Omental fat pad (tissue), 4 donors: ENCODE results near the gene FAM50A. TPM values are rescaled to one million over a fixed set of nuclear protein-coding genes. Genes with fewer than 3 reads are reported as not detected.
"Not testable (repeated sequence)": the region's sequence is repeated elsewhere in the genome, so short reads cannot be mapped to it uniquely, and the experiment has no call there.

Source experiments
- ATAC-seq: fragments of 150-250 bp; one replicate; pipeline ENCODE4 v1.9.1; 2016; ENCODE audit warnings: mild to moderate bottlenecking, moderate library complexity; ENCODE audit not compliant: low FRiP score
- DNase-seq: peaks from one replicate; pipeline ENCODE4 v3.0.0-alpha.2; 2019; ENCODE audit warnings: low spot score
- small RNA-seq: library from RNA; depleted of rRNA; stranded (forward); fragments of <200 nt; gene quantifications from one replicate; pipeline ENCODE3, GENCODE V24; 2016
- total RNA-seq, 4 donors: library from RNA; depleted of rRNA; stranded (reverse); fragments of >200 nt; gene quantifications; one replicate each; pipeline ENCODE4 v1.1.0, GENCODE V29; 2016
- TF ChIP-seq, protein P1 (sequence below), 3 donors: fragments of 450-650 bp; IDR thresholded peaks; one replicate each; pipeline ENCODE4 v1.5.1; 2016 to 2017; ENCODE audit warnings: antibody characterized with exemption in 3 of 3, mild to moderate bottlenecking in 3 of 3, moderate library complexity in 2 of 3

FAM50A gene
- total RNA-seq, 4 donors from 2014 or later: 49.2 to 83.2 (median 74.9) TPM

DNA sequence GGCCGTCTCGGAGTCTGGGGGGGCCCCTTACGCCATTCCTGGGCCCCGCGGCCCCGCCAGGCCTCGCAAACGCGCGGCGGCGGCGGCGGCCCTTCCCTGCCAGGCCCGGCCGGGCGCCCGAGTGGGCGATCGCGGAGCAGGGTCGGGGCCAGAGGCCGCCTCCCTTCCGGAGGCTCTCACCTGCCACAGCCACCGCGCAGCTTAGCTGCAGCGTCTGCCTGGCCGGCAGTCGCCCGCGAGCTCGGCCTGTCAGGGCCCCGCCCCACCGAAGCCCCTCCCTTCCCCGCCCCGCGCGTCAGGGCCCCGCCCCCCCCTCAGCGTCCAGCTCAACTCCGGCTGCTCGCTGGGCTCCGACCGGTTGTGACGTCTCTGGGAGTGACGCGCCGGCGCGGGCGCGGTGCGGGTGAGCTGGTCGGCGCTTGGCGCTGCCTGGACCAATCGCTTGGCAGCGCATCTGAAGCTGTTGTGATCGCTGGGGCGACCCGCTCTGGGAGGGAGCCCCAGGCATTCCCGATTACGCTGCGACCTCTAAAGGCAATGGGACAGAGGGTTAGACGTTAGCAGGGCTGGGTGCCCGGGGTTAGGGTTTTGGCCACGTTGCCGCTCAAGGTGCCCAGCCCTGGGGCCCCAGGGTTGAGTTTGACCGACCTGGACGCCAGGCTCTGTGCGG is 46.6 kb downstream of the FAM50A start, which contains the start of gene SLC10A3:
TSS of gene SLC10A3 (minus strand) at position 216 of the 670 bp plus-strand sequence. CDS start 1,689 bp downstream, outside the sequence.
- ATAC-seq (peak; percentile 85), DNase-seq (peak; percentile 45)
- TF ChIP-seq, protein P1, sequence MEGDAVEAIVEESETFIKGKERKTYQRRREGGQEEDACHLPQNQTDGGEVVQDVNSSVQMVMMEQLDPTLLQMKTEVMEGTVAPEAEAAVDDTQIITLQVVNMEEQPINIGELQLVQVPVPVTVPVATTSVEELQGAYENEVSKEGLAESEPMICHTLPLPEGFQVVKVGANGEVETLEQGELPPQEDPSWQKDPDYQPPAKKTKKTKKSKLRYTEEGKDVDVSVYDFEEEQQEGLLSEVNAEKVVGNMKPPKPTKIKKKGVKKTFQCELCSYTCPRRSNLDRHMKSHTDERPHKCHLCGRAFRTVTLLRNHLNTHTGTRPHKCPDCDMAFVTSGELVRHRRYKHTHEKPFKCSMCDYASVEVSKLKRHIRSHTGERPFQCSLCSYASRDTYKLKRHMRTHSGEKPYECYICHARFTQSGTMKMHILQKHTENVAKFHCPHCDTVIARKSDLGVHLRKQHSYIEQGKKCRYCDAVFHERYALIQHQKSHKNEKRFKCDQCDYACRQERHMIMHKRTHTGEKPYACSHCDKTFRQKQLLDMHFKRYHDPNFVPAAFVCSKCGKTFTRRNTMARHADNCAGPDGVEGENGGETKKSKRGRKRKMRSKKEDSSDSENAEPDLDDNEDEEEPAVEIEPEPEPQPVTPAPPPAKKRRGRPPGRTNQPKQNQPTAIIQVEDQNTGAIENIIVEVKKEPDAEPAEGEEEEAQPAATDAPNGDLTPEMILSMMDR (IDR thresholded peaks at IDR 0.05): no peak

DNA sequence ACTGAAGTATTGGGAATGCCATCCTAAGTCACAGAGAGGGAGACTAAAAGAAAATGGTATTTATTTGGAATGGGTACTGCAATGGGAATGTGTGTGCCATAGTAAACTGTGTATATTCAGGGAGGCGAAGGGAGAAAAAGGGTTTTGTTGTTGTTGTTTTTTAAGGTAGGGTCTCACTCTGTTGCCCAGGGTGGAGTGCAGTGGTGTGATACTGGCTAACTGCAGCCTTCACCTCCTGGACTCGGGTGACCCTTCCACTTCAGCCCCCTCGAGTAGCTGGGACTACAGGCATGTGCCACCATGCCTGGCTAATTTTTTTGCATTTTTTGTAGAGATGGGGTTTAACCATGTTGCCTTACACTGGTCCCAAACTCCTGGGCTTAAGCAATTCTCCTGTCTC is 50.8 kb downstream of the FAM50A start:
- ATAC-seq (no peak), DNase-seq (no peak)
- TF ChIP-seq, protein P1 (IDR thresholded peaks at IDR 0.05): no peak

DNA sequence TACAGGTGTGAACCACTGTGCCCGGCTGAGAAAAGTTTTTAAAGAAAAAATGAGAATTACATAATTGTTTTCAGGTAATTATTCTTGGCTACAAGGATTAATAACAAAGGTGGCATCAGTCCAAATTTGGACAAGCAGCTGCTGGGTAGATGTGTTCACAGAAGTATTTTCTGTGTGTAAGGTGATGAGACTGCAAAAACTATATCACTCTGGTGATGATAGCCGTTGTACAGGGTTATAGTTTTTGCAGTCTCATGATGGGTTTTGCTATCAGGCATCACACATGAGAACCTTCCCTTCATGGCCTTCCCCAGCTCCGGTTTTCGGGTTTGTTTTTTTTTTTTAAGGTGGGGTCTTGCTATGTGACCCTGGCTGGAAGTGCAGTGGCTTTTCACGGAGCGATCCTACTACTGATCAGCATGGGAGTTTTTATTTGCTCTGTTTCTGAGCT is 51.6 kb downstream of the FAM50A start:
- TF ChIP-seq, protein P1 (IDR thresholded peaks at IDR 0.05): no peak
- ATAC-seq (no peak), DNase-seq (no peak)

DNA sequence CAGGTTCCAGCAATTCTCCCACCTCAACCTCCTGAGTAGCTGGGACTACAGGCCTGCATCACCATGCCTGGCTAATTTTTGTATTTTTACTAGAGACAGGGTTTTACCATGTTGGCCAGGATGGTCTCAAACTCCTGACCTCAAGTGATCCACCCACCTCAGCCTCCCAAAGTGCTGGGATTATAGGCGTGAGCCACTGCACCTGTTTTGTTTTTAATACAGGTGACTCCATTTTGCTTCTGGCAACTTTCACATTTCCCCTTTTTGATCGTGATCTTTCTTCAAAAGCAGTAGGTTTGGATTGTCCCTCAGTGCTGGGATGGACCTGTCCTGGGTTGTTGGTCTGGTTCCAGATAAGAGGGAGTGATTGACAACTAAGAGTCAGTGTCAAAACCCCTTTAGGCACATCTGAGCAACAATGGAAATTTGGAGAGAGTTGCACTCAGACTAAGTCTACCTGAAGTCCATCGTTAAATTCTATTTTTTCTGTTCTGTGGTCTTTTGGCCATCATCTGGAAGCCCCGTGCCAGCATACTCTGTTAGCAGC is 52.7 kb downstream of the FAM50A start:
- not testable (repeated sequence) for DNase-seq, ATAC-seq

Small RNA genes lying within 50 kb of the gene (small RNA-seq; reads per million reads assigned to genes)
- gene MIR6858: 0.90 reads per million
- not detected for gene RN7SL697P
- not detected for gene SNORA70

Other genes with a start within 250 kb of the FAM50A start
- gene OPN1MW2, start 224.4 kb upstream of the FAM50A start, total RNA-seq: not detected
- gene OPN1MW3, start 186.6 kb upstream of the FAM50A start, total RNA-seq: not detected
- not detected for gene TEX28, start 149.0 kb upstream of the FAM50A start, total RNA-seq
- gene TKTL1, start 148.3 kb upstream of the FAM50A start, total RNA-seq: under 1 TPM in 2 of 4 donors, not detected in 2; 0.38 to 0.48 TPM
- 1,000 to 10,000 TPM in 1 of 4 donors, 100 to 1,000 TPM in 3; 496 to 1,133 (median 729) TPM for gene FLNA, start 69.5 kb upstream of the FAM50A start, total RNA-seq
- 10 to 100 TPM; 25.7 to 61.8 (median 53.2) TPM for gene EMD, start 64.8 kb upstream of the FAM50A start, total RNA-seq
- gene RPL10, start 45.8 kb upstream of the FAM50A start, total RNA-seq: 1,000 to 10,000 TPM; 6,220 to 8,957 (median 7,673) TPM
- gene DNASE1L1, start 34.9 kb upstream of the FAM50A start, total RNA-seq: 10 to 100 TPM; 33.4 to 47.3 (median 38.8) TPM
- gene TAFAZZIN, start 32.6 kb upstream of the FAM50A start, total RNA-seq: 10 to 100 TPM; 20.8 to 76.3 (median 33.1) TPM
- 10 to 100 TPM; 23.8 to 51.8 (median 37.2) TPM for gene ATP6AP1, start 15.5 kb upstream of the FAM50A start, total RNA-seq
- gene GDI1, start 7.0 kb upstream of the FAM50A start, total RNA-seq: 100 to 1,000 TPM in 2 of 4 donors, 10 to 100 TPM in 2; 75.3 to 119 (median 96.9) TPM
- 10 to 100 TPM in 2 of 4 donors, 1 to 10 TPM in 2; 9.7 to 16.9 (median 11.3) TPM for gene PLXNA3, start 14.1 kb downstream of the FAM50A start, total RNA-seq
- 10 to 100 TPM; 12.0 to 26.6 (median 19.7) TPM for gene LAGE3, start 35.1 kb downstream of the FAM50A start, total RNA-seq
- 10 to 100 TPM; 21.3 to 43.0 (median 34.0) TPM for gene UBL4A, start 42.5 kb downstream of the FAM50A start, total RNA-seq
- gene SLC10A3, start 46.5 kb downstream of the FAM50A start, total RNA-seq: 10 to 100 TPM; 22.9 to 29.7 (median 26.9) TPM
- gene FAM3A, start 72.1 kb downstream of the FAM50A start, total RNA-seq: 10 to 100 TPM; 27.7 to 58.3 (median 34.7) TPM
- 10 to 100 TPM; 42.1 to 76.7 (median 58.5) TPM for gene G6PD, start 102.7 kb downstream of the FAM50A start, total RNA-seq
- 10 to 100 TPM in 3 of 4 donors, 1 to 10 TPM in 1; 7.5 to 15.4 (median 12.3) TPM for gene IKBKG, start 103.5 kb downstream of the FAM50A start, total RNA-seq
- not detected for gene CTAG1A, start 141.0 kb downstream of the FAM50A start, total RNA-seq
- gene CTAG1B, start 175.1 kb downstream of the FAM50A start, total RNA-seq: not detected
- gene CTAG2, start 209.4 kb downstream of the FAM50A start, total RNA-seq: not detected